Stimulated activated CD4-positive, alpha-beta T cell treated with anti-CD3 and anti-CD28 coated beads, Interleukin-1b, Interleukin-23, amount 100 ng/mL, for 4 hours (primary cell): ENCODE measurements around the gene SNX30.

Experiments used
- DNase-seq, 2 donors: peaks; one replicate each; pipeline ENCODE4 v3.0.0-alpha.2; 2020; ENCODE audit warnings: low read depth in 2 of 2

SNX30 gene

GRCh38 chr9:112858005-112858404 lies 107.4 kb downstream of the SNX30 start:
- DNase-seq, result no peak

- DNase-seq, result no peak
These were observed 108.1 kb downstream of the SNX30 start for GRCh38 chr9:112858625-112859147.

DNA sequence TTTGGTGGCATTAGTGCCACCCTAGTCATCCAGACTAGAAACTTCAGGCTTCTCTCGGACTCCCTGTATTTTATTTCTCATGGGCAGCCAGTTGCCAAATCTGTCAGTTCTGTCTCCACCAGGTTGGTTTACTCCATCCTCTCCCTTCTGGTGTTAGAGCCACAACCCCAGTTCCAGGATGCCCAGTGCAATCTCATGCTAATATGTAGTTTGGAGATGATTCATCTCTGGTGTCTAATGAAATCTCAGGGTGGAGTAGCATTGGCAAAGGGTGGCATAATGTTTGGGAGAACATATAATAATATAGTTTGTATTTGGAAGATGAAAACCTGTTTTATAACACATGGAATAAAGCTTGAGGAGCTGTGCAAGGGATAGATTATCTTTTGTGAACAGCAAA lies 109.9 kb downstream of the SNX30 start:
- DNase-seq, result no peak

DNA sequence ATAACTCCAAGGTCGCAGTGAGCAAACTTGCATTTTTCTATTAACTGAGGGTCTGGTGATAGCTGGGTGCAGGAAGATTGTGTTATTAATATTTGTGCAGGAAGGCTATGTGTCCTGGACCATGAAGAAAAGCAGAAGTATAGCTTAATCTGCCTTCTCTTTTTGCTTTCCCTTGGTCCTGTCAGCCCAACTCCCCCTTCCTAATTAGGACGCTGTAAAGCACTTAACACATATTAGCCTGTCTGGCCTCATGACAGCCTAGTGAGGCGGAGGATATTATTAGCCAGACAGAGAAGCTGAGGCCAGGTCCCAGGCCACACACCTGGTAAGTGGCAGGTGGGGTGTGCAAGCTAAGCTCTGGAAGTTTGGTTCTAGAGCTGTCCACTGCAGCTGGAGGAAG lies 110.6 kb downstream of the SNX30 start:
- DNase-seq, result no peak

- no peak for DNase-seq
These were observed 111.3 kb downstream of the SNX30 start for GRCh38 chr9:112861638-112862555.

GRCh38 chr9:112863214-112863613 lies 112.7 kb downstream of the SNX30 start:
- no peak for DNase-seq

GRCh38 chr9:112863746-112864145 lies 113.2 kb downstream of the SNX30 start:
- DNase-seq, result no peak

DNA sequence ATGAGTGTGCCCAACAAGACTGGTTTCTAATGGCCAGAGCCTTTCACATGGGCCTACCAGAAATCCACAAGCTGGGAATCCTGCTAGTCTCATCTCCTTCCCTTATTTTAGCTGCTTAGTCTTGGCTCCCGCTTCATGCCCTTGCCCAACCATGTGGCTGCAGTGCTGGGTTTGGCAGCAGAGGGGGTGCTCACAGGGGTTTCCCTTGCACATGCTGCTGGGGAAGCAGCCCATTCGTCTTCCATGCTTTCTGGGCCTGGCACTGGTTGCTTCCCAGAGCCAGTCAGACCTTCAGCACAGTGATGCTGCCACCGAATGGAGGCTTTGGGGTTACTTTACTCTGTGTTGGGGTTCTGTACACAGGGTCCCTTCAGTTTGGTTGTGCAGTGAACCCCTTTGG lies 113.8 kb downstream of the SNX30 start:
- DNase-seq, result no peak

DNA sequence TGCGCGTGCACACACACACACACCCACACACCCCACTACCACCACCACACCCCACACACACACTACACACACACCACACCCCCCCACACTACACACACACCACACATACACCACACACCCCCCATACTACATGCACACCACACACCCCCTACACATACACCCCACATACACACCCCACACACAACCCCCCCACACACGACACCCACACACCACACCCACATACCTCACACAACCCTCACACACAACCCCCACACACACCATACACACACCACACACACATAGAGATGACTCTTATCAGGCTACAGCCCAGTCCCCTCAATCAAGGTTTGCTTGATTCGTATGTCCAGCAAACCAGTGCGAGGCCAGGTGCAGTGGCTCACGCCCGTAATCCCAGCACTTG lies 114.4 kb downstream of the SNX30 start:
- DNase-seq, result no peak

GRCh38 chr9:112866662-112867274 lies 116.2 kb downstream of the SNX30 start:
- DNase-seq, result no peak

DNA sequence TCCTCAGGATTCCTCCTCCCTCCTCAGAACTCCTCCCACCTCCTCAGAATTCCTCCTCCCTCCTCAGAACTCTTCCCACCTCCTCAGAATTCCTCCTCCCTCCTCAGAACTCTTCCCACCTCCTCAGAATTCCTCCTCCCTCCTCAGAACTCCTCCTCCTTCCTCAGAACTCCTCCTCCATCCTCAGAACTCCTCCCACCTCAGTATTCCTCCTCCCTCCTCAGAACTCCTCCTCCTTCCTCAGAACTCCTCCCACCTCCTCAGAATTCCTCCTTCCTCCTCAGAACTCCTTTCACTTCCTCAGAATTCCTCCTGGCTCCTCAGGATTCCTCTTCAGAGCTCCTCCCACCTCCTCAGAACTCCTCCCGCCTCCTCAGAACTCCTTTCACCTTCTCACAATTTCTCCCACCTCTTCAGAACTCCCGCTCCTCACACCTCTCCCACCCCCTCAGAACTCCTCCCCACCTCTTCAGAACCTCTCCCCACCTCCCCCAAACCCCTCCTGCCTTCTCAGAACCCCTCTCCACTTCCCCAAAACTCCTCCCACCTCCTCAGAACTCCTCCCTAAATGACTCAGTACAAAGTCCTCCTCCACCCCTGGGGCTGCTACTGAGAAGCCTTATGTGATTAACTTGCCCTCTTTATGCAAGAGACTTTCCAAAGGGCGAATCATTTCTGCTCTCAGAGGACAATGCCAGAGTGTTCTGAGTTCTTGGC lies 116.9 kb downstream of the SNX30 start:
- no peak for DNase-seq

DNA sequence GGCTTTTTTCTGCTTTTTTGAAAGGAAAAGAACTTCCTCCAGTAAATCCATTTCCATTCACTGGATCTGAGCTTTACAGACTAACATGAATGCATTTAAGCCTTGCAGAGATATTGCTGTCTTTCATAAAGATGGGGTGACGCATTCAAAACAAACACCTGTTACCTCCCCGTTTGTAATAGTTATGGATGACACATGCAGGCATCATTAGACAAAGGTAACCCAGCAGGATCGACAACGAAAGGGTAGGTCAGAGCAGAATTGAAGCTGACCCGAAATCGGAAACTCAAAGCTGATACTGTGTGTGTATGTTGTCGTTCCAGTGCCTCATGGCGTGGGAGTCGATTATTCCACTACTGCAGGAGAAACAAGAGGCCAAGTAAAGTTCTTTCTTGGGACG lies 117.9 kb downstream of the SNX30 start:
- DNase-seq, result no peak

GRCh38 chr9:112869041-112869529 lies 118.5 kb downstream of the SNX30 start:
- no peak for DNase-seq

DNA sequence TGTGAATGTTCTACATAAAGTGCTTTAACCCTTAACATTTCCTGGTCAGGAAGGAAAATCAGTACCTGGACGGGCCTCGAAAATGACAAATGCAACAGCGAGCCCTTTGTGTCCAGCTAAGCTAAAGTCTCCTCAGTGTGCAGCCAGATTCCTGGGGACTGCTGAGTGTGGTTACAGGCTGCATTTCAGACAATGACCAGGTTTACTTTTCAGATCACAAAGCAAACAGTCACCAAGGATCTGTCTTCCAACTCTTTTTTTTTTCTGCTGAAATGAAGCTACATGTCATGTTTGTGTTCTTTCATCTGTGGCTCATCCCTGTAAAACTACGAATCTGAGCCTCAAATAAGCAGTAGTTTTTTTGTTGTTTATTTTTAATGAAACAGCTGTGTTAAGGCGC lies 119.4 kb downstream of the SNX30 start:
- DNase-seq, result no peak

- no peak for DNase-seq
These were observed 120.0 kb downstream of the SNX30 start for GRCh38 chr9:112870556-112870955.

GRCh38 chr9:112872019-112872418 lies 121.5 kb downstream of the SNX30 start:
- no peak for DNase-seq

DNA sequence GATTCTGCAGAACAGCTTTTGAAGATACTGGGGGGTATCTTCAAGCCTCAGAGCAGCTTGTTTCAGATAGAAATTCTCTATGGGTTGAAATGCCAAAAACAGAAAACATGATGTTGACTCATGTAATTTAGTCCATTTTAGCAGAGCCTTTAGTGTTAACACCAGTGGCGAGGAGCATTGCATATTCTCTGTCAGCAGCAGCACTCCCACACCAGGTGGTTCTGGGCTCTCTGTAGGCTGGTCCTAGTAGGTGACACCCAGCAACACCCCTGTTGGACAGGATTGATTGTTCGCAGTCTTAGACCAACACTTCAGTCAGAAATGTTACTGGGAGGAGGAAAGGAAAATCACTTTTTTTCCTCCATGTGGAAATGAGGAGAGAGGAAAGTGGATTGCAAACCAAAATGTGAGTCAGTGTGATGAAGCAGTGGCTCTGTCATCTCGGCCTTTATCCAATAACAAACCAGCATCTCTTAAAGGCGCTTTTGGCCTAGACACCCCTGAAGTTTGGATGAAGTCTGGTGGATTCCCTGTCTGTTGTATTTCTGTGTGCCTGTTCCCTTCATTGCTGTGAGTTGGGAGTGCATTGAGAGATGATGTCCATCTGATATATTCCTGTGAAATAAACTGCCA lies 123.3 kb downstream of the SNX30 start:
- DNase-seq, result no peak

- no peak for DNase-seq
These were observed 128.2 kb downstream of the SNX30 start for GRCh38 chr9:112878752-112879151.

GRCh38 chr9:112880650-112881049 lies 130.1 kb downstream of the SNX30 start:
- no peak for DNase-seq

DNA sequence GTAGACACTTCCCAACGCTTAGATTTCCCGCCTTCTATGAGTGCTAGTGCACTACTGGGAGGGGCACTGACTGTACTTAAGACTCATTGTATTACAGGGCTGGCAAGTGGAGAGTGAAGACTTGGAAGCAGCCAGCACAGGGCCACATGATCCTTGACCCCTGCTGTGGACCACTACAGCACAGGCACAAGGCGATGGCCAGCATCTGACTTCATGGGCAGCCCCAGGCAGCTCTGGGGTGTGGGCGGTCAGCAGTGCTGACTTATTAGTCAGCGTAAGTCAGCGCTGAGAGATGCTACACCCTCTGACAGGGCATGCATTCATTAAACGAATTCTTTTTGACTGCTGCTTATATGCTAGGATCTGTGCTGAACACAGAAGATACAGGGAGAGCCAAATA lies 130.8 kb downstream of the SNX30 start:
- no peak for DNase-seq

DNA sequence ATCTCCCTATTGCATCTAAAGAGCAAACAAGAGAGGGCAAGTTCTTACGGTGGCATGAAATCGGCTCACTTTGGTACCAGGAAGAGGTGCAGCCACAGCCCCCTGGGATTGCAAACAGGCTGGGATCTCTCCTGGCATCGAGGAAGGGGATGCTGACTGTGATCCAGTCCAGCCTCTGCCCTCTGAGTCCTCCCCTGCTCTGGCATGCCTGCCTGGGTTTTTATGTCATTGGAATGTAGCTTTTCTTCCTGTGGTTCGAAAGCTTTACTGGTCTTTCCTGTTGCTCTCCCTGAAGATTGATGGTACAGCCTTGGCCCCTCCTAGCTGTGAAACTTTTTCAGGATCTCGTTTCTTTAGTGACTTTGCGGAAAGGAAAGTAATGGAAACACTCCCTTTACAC lies 133.5 kb downstream of the SNX30 start:
- DNase-seq, result no peak

DNA sequence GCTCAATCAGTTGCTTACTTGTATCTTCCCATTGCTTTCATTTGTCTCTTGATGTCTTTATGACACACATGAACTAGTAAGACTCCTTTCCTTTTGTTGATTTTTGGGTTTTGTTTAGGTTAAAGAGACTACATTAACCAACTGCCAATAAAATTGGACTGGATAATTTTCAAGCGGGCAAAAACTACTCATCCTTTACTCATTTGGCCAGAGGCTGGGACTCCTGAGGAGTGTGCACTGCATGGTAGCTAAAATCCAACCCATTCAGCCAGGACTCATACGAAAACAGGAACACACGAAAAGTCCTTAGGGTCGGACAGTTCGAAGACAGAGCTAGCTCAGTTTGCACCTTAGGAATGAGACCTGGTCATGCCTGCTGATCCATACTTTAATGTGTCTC lies 134.2 kb downstream of the SNX30 start:
- DNase-seq, result no peak
